Measurements from ENCODE around the gene EPB41L3. TPM values are rescaled to one million over a fixed set of nuclear protein-coding genes. Genes with fewer than 3 reads are reported as not detected.

EPB41L3 gene
- total RNA-seq (ENCODE audit: low replicate concordance) = 58.1 and 65.9 TPM in 2 replicates
- long read RNA-seq, partial matches to known transcripts = 21 of 36 reads
- long read RNA-seq, other reads (novel, unspliced or antisense) = 15 of 36 reads

DNA sequence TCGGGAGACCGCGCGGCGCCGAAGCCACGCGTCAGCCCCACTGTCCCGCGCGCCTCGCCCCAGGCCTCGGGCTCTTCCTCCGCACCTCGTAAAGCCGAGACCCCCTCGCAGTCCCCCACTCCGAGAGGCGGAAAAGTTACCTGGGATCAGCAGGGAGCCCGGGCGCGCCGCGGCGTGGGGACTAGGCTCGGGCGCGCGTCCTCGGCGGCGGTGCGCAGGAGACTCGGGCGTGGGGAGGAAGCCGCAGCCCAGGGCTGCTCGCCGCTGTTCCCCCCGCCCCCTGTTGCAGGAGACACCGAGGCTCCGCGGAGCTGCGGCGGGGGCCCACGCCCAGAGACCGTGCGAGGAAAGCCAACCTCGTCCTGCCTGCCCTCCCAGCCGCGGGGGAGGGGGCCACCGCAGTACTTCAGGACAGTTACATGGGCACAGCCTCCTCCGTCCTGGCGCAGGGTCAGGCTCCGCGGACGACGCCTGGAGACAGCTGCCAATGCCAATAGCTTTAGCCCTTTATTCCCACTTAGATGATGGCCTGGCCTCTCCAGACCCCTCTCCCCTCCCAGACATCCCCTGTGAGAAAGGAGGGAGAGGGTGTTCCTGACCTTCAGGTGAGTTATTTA lies at the start of gene EPB41L3:
Gene EPB41L3, minus strand, starts transcription at position 225 of the 617 bp plus-strand sequence. CDS start 54,814 bp downstream, outside the sequence.
- H3K27me3 Mint-ChIP-seq = peaks cover 31% of the 10 kb centered on the region

DNA sequence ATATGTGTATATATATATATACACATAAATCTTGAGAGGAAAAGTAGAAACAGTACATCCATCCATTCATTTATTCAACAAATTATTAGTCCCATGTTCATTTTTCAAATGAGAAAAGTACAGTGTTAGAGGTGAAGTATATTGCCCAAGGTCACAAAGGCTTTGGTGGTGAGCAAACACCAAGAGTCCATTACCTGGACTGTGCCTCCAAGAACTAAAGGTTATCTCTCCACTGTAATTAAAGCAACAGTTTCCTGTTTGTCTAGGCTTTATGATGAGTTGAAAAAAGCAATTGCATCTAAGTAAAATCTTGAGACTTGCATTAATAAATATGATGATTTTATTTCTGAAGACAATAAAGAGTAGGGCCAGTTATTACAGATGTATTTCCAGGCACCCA lies 44.7 kb upstream of the EPB41L3 start:
- no peak for DNase-seq (ENCODE audit: extremely low spot score, unreplicated experiment)
- H3K27ac Mint-ChIP-seq = no peak overlapping the region
- peaks cover 4% of the 10 kb centered on the region for H3K36me3 Mint-ChIP-seq
- H3K27me3 Mint-ChIP-seq = no peaks in the 10 kb centered on the region
- TF ChIP-seq, protein P1, sequence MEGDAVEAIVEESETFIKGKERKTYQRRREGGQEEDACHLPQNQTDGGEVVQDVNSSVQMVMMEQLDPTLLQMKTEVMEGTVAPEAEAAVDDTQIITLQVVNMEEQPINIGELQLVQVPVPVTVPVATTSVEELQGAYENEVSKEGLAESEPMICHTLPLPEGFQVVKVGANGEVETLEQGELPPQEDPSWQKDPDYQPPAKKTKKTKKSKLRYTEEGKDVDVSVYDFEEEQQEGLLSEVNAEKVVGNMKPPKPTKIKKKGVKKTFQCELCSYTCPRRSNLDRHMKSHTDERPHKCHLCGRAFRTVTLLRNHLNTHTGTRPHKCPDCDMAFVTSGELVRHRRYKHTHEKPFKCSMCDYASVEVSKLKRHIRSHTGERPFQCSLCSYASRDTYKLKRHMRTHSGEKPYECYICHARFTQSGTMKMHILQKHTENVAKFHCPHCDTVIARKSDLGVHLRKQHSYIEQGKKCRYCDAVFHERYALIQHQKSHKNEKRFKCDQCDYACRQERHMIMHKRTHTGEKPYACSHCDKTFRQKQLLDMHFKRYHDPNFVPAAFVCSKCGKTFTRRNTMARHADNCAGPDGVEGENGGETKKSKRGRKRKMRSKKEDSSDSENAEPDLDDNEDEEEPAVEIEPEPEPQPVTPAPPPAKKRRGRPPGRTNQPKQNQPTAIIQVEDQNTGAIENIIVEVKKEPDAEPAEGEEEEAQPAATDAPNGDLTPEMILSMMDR (conservative IDR thresholded peaks at IDR 0.05) = no peak
- no peak overlapping the region for H3K4me3 Mint-ChIP-seq
- no peaks in the 10 kb centered on the region for H3K4me1 Mint-ChIP-seq (ENCODE audit: unreplicated experiment)
- H3K9me3 Mint-ChIP-seq = no peaks in the 10 kb centered on the region

More for the DNA sequence above, at the start of gene EPB41L3:
- no peaks in the 10 kb centered on the region for H3K36me3 Mint-ChIP-seq
- peaks cover 25% of the 10 kb centered on the region for H3K4me1 Mint-ChIP-seq (ENCODE audit: unreplicated experiment)
- H3K9me3 Mint-ChIP-seq = no peaks in the 10 kb centered on the region
- H3K4me3 Mint-ChIP-seq = peak within 1 kb of the TSS; percentile 92
- H3K27ac Mint-ChIP-seq = peak within 1 kb of the TSS; percentile 80
- TF ChIP-seq, protein P1 (conservative IDR thresholded peaks at IDR 0.05) = no peak
- peak; percentile 71 for DNase-seq (ENCODE audit: extremely low spot score, unreplicated experiment)

DNA sequence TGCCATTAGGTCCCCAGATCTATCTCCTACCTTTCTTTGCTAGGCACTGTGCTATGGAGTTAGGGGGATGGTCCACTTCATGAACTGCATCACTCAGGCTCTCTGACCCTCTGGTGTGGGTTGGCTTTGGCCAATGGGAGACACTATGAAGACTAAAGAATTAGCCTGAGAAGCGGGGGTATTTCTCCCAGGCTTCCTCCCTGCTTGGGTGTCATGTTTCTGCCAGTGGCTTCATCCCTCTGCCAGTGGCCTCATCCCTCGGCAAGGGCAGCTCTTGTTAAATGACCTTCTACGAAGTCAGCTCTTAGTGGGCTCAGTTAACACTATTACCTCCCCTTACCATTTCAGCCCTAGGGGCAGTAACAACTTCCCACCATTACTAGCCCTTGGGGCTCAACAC lies 41.9 kb upstream of the EPB41L3 start:
- no peaks in the 10 kb centered on the region for H3K9me3 Mint-ChIP-seq

DNA sequence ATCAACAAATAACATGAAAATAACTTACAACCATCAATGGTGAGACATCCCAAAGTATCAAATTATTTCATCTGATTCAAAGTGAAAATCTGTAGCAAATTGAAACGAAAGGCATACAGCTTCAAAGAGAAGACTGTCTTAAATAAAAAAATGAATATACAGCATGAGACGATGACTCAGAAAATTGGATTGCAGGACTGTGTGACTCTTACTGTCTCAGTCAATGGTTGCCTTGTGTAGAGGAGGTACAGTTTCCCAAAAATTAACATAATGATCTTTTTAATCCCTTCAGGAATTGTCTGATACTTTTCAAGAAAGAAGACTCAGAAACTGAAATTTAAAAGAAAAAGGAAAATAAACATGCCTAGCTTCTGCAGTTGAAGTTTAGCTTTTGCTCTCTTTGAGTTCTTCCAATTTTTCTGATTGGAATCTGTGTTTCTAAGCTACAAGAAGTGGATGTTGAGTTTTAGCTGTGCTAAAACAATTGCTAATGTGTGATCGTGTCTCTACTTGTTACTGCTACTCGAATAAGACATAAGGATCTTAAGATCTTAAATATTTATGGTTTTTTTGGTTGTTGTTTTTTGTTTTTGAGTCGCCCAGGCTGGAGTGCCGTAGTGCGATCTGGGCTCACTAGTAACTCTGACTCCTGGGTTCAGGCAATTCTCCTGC lies 41.1 kb upstream of the EPB41L3 start:
- Mint-ChIP-seq H3K36me3 (no peaks in the 10 kb centered on the region), H3K4me3 (no peak overlapping the region), H3K4me1 (ENCODE audit: unreplicated experiment) (peaks cover 7% of the 10 kb centered on the region), H3K27me3 (no peaks in the 10 kb centered on the region), H3K9me3 (no peaks in the 10 kb centered on the region), H3K27ac (no peak overlapping the region)
- TF ChIP-seq, protein P1 (conservative IDR thresholded peaks at IDR 0.05) = no peak
- DNase-seq (ENCODE audit: extremely low spot score, unreplicated experiment) = no peak

More for the DNA sequence above, 41.9 kb upstream of the EPB41L3 start:
- Mint-ChIP-seq H3K4me3 (no peak overlapping the region), H3K4me1 (ENCODE audit: unreplicated experiment) (peaks cover 7% of the 10 kb centered on the region), H3K27me3 (no peaks in the 10 kb centered on the region), H3K36me3 (peaks cover 3% of the 10 kb centered on the region), H3K27ac (no peak overlapping the region)
- TF ChIP-seq, protein P1 (conservative IDR thresholded peaks at IDR 0.05) = no peak
- DNase-seq (ENCODE audit: extremely low spot score, unreplicated experiment) = no peak

DNA sequence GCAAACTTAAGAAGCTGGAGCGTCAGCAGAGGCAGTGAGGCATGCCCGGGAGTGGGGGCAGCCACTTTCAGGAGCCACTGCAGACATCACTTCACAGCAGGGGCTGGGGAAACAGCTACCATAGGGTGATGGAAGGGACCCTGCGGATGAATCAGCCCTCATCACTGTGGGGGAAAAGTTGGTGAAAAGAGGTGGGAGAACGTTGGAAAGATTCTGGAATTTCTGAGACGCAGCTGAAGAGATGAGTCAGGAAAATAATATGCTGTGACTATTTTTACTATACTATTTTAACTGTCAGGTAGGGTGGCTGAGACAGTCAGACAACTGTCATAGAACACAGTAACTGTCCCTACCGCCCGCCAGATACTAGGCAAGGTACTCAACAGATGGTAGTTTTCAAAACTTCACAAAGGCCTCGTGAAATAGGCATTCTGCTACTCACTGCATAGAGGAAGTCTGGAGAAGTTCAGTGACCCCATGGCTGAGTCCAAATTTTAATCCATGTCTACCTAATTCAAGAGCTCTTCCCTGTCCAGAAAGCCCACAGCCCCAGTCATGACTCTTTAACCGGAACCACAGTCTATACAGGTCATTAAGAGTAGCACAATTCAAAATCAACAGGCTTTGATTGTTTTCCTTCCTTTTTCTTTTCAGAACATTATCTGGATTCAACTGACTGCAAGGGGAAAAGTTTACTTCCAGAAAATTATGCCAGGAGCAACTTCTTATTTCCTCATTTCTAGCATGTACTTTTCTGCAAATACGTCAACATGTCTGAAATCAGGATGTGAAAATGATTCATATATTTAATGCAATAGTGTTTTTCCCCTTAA lies 39.3 kb upstream of the EPB41L3 start:
- Mint-ChIP-seq H3K9me3 (no peaks in the 10 kb centered on the region), H3K4me3 (no peak overlapping the region), H3K27ac (no peak overlapping the region), H3K36me3 (no peaks in the 10 kb centered on the region), H3K27me3 (no peaks in the 10 kb centered on the region), H3K4me1 (ENCODE audit: unreplicated experiment) (peaks cover 7% of the 10 kb centered on the region)
- TF ChIP-seq, protein P1 (conservative IDR thresholded peaks at IDR 0.05) = no peak
- no peak for DNase-seq (ENCODE audit: extremely low spot score, unreplicated experiment)
